Skeletal muscle tissue (tissue), 4 donors: ENCODE measurements around the gene ZAR1. TPM values are rescaled to one million over a fixed set of nuclear protein-coding genes. Genes with fewer than 3 reads are reported as not detected.
A peak's percentile ranks its signal among the peaks of the same experiment; 100 is the strongest.
"Not testable (repeated sequence)": the region's sequence is repeated elsewhere in the genome, so short reads cannot be mapped to it uniquely, and the experiment has no call there.

Source experiments
- H3K27ac ChIP-seq: one replicate; pipeline ENCODE4 v1.7.0; 2013; ENCODE audit warnings: mild to moderate bottlenecking, low read depth, low read length, inconsistent platforms
- H3K27me3 ChIP-seq, 3 donors: one replicate each; pipeline ENCODE4 v1.7.0; 2013; ENCODE audit warnings: low read length in 3 of 3; ENCODE audit not compliant: control insufficient read depth in 3 of 3, insufficient read depth in 3 of 3
- H3K36me3 ChIP-seq, 3 donors: one replicate each; pipeline ENCODE4 v1.7.0; 2013; ENCODE audit warnings: low read length in 3 of 3; ENCODE audit not compliant: control insufficient read depth in 3 of 3, insufficient read depth in 3 of 3
- H3K4me1 ChIP-seq, 3 donors: one replicate each; pipeline ENCODE4 v1.7.0; 2013; ENCODE audit warnings: low read length in 3 of 3, mild to moderate bottlenecking in 3 of 3; ENCODE audit not compliant: control insufficient read depth in 3 of 3, insufficient read depth in 3 of 3
- H3K4me3 ChIP-seq, 3 donors: one replicate each; pipeline ENCODE4 v1.7.0; 2013; ENCODE audit warnings: low read length in 3 of 3
- H3K9ac ChIP-seq, 3 donors: one replicate each; pipeline ENCODE4 v1.7.0; 2013; ENCODE audit warnings: low read length in 3 of 3, mild to moderate bottlenecking in 3 of 3, moderate library complexity in 2 of 3, low read depth in 1 of 3
- H3K9me3 ChIP-seq, 3 donors: one replicate each; pipeline ENCODE4 v1.7.0; 2013; ENCODE audit warnings: low read length in 3 of 3; ENCODE audit not compliant: control insufficient read depth in 3 of 3
- total RNA-seq: library from RNA; depleted of rRNA; stranded (reverse); fragments of >200 nt; gene quantifications from one replicate; pipeline ENCODE4 v1.2.3, GENCODE V29; 2014
- donor health status: Osteomylitis.

The ZAR1 gene
- not detected for total RNA-seq

- no peaks in the 10 kb centered on the region for H3K36me3 ChIP-seq
- peak within 1 kb of the TSS in 2 of 3 donors; percentile 42 to 43 for H3K4me3 ChIP-seq
- no peak within 1 kb of the TSS for H3K27ac ChIP-seq
- no peaks in the 10 kb centered on the region for H3K4me1 ChIP-seq
- H3K9ac ChIP-seq, result no peak within 1 kb of the TSS
- peaks cover 35 to 53% (median 39%) of the 10 kb centered on the region in 3 donors for H3K27me3 ChIP-seq
- H3K9me3 ChIP-seq, result no peaks in the 10 kb centered on the region
These were observed at the start of gene ZAR1 for GRCh38 chr4:48490012-48490679. Gene ZAR1 (plus strand): TSS chr4:48490252. CDS start chr4:48490292, 40 bp downstream.

GRCh38 chr4:48440914-48441313 is 49.1 kb upstream of the ZAR1 start:
- not testable (repeated sequence) for H3K4me3 ChIP-seq, H3K9ac ChIP-seq, H3K27ac ChIP-seq, H3K36me3 ChIP-seq, H3K4me1 ChIP-seq, H3K27me3 ChIP-seq, H3K9me3 ChIP-seq

- no peaks in the 10 kb centered on the region for H3K27me3 ChIP-seq
These were observed 44.3 kb upstream of the ZAR1 start for GRCh38 chr4:48445704-48446103.

GRCh38 chr4:48446642-48447041 is 43.4 kb upstream of the ZAR1 start:
- Histone ChIP-seq H3K36me3 (no peaks in the 10 kb centered on the region), H3K9ac (no peak overlapping the region), H3K4me3 (no peak overlapping the region), H3K27me3 (no peaks in the 10 kb centered on the region), H3K27ac (no peak overlapping the region), H3K9me3 (no peaks in the 10 kb centered on the region), H3K4me1 (no peaks in the 10 kb centered on the region)

More at GRCh38 chr4:48445704-48446103, 44.3 kb upstream of the ZAR1 start:
- Histone ChIP-seq H3K27ac (no peak overlapping the region), H3K4me3 (no peak overlapping the region), H3K9me3 (no peaks in the 10 kb centered on the region), H3K36me3 (no peaks in the 10 kb centered on the region), H3K9ac (no peak overlapping the region), H3K4me1 (no peaks in the 10 kb centered on the region)

GRCh38 chr4:48449151-48449550 is 40.9 kb upstream of the ZAR1 start:
- Histone ChIP-seq H3K27me3 (no peaks in the 10 kb centered on the region), H3K36me3 (no peaks in the 10 kb centered on the region), H3K27ac (no peak overlapping the region), H3K4me1 (no peaks in the 10 kb centered on the region), H3K9ac (no peak overlapping the region), H3K4me3 (no peak overlapping the region), H3K9me3 (no peaks in the 10 kb centered on the region)

GRCh38 chr4:48450740-48451139 is 39.3 kb upstream of the ZAR1 start:
- Histone ChIP-seq H3K9ac (no peak overlapping the region), H3K27me3 (no peaks in the 10 kb centered on the region), H3K9me3 (no peaks in the 10 kb centered on the region), H3K27ac (no peak overlapping the region), H3K4me3 (no peak overlapping the region), H3K4me1 (no peaks in the 10 kb centered on the region), H3K36me3 (no peaks in the 10 kb centered on the region)

GRCh38 chr4:48451656-48452055 is 38.4 kb upstream of the ZAR1 start:
- H3K4me3 ChIP-seq, H3K27ac ChIP-seq, H3K4me1 ChIP-seq, H3K9ac ChIP-seq, H3K9me3 ChIP-seq, H3K36me3 ChIP-seq, H3K27me3 ChIP-seq: not testable (repeated sequence)

- H3K4me3 ChIP-seq, result no peak overlapping the region
- H3K36me3 ChIP-seq, result no peaks in the 10 kb centered on the region
- H3K27me3 ChIP-seq, result no peaks in the 10 kb centered on the region
- H3K4me1 ChIP-seq, result no peaks in the 10 kb centered on the region
- H3K9me3 ChIP-seq, result no peaks in the 10 kb centered on the region
- H3K27ac ChIP-seq, result no peak overlapping the region
- no peak overlapping the region for H3K9ac ChIP-seq
These were observed 35.5 kb upstream of the ZAR1 start for GRCh38 chr4:48454591-48454990.

- H3K9ac ChIP-seq, result no peak overlapping the region
- no peaks in the 10 kb centered on the region for H3K9me3 ChIP-seq
- no peaks in the 10 kb centered on the region for H3K36me3 ChIP-seq
- no peaks in the 10 kb centered on the region for H3K4me1 ChIP-seq
- no peak overlapping the region for H3K27ac ChIP-seq
- no peaks in the 10 kb centered on the region for H3K27me3 ChIP-seq
- H3K4me3 ChIP-seq, result no peak overlapping the region
These were observed 29.1 kb upstream of the ZAR1 start for GRCh38 chr4:48461000-48461399.

- Histone ChIP-seq H3K9me3 (no peaks in the 10 kb centered on the region), H3K4me1 (no peaks in the 10 kb centered on the region), H3K9ac (no peak overlapping the region), H3K27ac (no peak overlapping the region), H3K27me3 (no peaks in the 10 kb centered on the region), H3K4me3 (no peak overlapping the region), H3K36me3 (no peaks in the 10 kb centered on the region)
These were observed 27.7 kb upstream of the ZAR1 start for GRCh38 chr4:48462363-48462762.
